CD4-positive, alpha-beta memory T cell (primary cell): ENCODE results near the gene RIOX2. TPM values are rescaled to one million over a fixed set of nuclear protein-coding genes. Genes with fewer than 3 reads are reported as not detected.

Experiments used
- CTCF ChIA-PET: fragments of 350-600 bp; sonication (Branson Sonifier 250); formaldehyde crosslinking; loops from one replicate; lab custom pipeline; 2021; ENCODE audit warnings: inconsistent platforms; ENCODE audit not compliant: partially characterized antibody; lab: Charles Lee
- POLR2A ChIA-PET: fragments of 350-600 bp; sonication (Branson Sonifier 250); formaldehyde crosslinking; loops from one replicate; lab custom pipeline; 2021; ENCODE audit not compliant: partially characterized antibody; lab: Charles Lee
- DNase-seq, 5 donors: peaks; one replicate each; pipeline versions ENCODE4 v3.0.0 to v3.0.0-alpha.2; 2020 to 2022; ENCODE audit warnings: mixed read lengths in 1 of 5
- H3K27ac ChIP-seq: one replicate; pipeline ENCODE4 v1.7.0; 2013; ENCODE audit warnings: low read depth, low read length
- H3K27me3 ChIP-seq: 2 replicates; pipeline ENCODE4 v1.7.0; 2013; ENCODE audit warnings: mild to moderate bottlenecking, low read length, moderate library complexity; ENCODE audit not compliant: insufficient read depth
- H3K36me3 ChIP-seq: 2 replicates; pipeline ENCODE4 v1.7.0; 2013; ENCODE audit warnings: mild to moderate bottlenecking, low read length, moderate library complexity; ENCODE audit not compliant: insufficient read depth
- H3K4me1 ChIP-seq: 2 replicates; pipeline ENCODE4 v1.7.0; 2013; ENCODE audit warnings: mild to moderate bottlenecking, low read length, moderate library complexity; ENCODE audit not compliant: insufficient read depth
- H3K4me3 ChIP-seq, 2 donors: one replicate each; pipeline ENCODE4 v1.7.0; 2013; ENCODE audit warnings: low read length in 2 of 2, mild to moderate bottlenecking in 1 of 2
- H3K9me3 ChIP-seq, 2 donors: one replicate each; pipeline ENCODE4 v1.7.0; 2013; ENCODE audit warnings: low read length in 2 of 2, control low read depth in 1 of 2; ENCODE audit not compliant: control insufficient read depth in 1 of 2
- H3K27ac Mint-ChIP-seq, 7 donors: one replicate each; pipeline ENCODE4 v1.8.0; 2020 to 2021; ENCODE audit warnings: mixed read lengths in 7 of 7, mild to moderate bottlenecking in 6 of 7, inconsistent platforms in 3 of 7, moderate library complexity in 3 of 7
- H3K27me3 Mint-ChIP-seq, 2 donors: one replicate each; pipeline ENCODE4 v1.8.0; 2020 to 2021; ENCODE audit warnings: mixed read lengths in 2 of 2
- H3K36me3 Mint-ChIP-seq, 2 donors: one replicate each; pipeline ENCODE4 v1.8.0; 2020 to 2021; ENCODE audit warnings: mixed read lengths in 2 of 2, inconsistent platforms in 1 of 2, mild to moderate bottlenecking in 1 of 2
- H3K4me1 Mint-ChIP-seq, 4 donors: one replicate each; pipeline ENCODE4 v1.8.0; 2020 to 2021; ENCODE audit warnings: mixed read lengths in 4 of 4, mild to moderate bottlenecking in 1 of 4
- H3K4me3 Mint-ChIP-seq, 8 donors: one replicate each; pipeline ENCODE4 v1.8.0; 2020 to 2021; ENCODE audit warnings: mixed read lengths in 8 of 8, mild to moderate bottlenecking in 7 of 8, moderate library complexity in 6 of 8, inconsistent platforms in 3 of 8
- H3K9me3 Mint-ChIP-seq, 8 donors: one replicate each; pipeline ENCODE4 v1.8.0; 2020 to 2021; ENCODE audit warnings: mixed read lengths in 8 of 8, mild to moderate bottlenecking in 5 of 8, inconsistent platforms in 3 of 8, moderate library complexity in 1 of 8
- intact Hi-C: fragments of 100-400 bp; cut with micrococcal nuclease; formaldehyde crosslinking; loops from one replicate; pipeline ENCODE4 v1.15.1; 2023
- polyA plus RNA-seq, 2 donors: library from polyadenylated mRNA; unstranded; fragments of 300-500 nt; fragmentation: Illumina TruSeq; gene quantifications; one replicate each; pipeline ENCODE4 v1.2.3, GENCODE V29; 2021
- total RNA-seq, 2 experiments: library from RNA; stranded (reverse); gene quantifications; one replicate each; pipeline ENCODE4 v1.2.3, GENCODE V29; 2021

Gene RIOX2
- total and polyA plus RNA-seq, 4 experiments from 2014 or later = 32.2 to 43.0 (median 37.3) TPM

DNA sequence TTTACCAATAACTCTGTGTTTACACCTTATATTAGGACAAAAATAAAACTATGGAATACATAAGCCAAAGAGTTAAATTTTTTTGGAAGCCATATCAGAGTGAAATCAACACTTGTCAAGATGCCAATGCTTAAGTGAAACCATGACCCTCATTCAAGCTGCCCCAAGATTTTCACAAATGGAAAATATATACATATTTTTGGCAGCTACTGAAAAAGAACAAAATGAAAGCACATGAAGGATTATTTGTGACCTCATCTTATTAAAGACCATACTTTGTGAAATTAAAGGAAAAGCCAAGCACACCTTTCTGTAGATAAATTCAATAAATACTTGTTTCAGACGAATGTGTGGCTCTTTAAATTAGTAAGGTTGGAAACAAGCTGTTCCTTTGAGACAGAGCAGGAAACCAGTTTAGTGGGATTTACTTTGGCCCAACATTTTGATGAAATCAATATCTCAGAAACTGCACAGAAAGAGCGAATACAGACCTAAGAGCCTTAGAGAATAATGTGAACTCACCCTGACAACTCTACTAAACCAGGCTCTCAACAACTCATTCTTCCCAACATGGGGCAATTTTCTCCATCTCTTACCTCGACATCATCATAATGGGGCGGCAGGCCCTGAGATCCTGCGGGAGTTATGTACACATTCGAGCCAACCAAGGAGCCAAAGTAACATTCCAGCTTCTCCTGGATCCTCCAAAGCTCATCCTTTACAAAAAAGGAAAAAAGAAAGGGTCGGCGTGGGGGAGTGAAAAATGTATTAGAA is 11.1 kb downstream of the RIOX2 start:
- H3K27me3 ChIP-seq = no peaks in the 10 kb centered on the region
- POLR2A ChIA-PET = no interaction called here
- H3K36me3 ChIP-seq = peaks cover 34% of the 10 kb centered on the region
- H3K4me3 ChIP-seq = no peak overlapping the region
- H3K27ac Mint-ChIP-seq = no peak overlapping the region
- intact Hi-C loops = no loop called here
- H3K27ac ChIP-seq = no peak overlapping the region
- peaks cover 25 to 46% (median 36%) of the 10 kb centered on the region in 4 donors for H3K4me1 Mint-ChIP-seq
- no peaks in the 10 kb centered on the region for H3K9me3 ChIP-seq
- H3K9me3 Mint-ChIP-seq = no peaks in the 10 kb centered on the region
- H3K4me1 ChIP-seq = peaks cover 19% of the 10 kb centered on the region
- CTCF ChIA-PET = interaction anchor here (1.5 kb wide), 1 partner anchor 78 kb away, joined by 4 read pairs; no protein-coding TSS in a partner anchor
- no peak for DNase-seq
- no peaks in the 10 kb centered on the region for H3K27me3 Mint-ChIP-seq
- no peak overlapping the region for H3K4me3 Mint-ChIP-seq
- H3K36me3 Mint-ChIP-seq = peaks cover 45 to 74% of the 10 kb centered on the region in 2 donors

DNA sequence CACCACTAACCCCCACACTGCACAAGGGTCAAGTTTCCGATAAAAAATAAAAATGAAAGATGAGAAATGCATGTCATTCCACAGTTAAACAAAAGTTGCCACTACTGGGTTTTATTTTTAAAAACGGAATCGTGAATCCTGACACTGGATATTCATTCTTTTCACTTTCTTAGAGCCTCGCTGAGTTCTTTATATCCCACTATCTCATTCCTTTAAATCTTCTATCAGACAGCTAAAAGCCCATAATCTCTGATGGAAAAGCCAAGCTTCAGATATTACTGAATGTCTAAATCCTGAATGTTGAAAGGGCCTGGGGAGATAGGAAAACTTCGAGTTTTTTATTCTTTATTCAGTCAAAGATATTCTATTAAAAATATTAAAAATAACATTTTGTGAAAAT is 11.7 kb downstream of the RIOX2 start:
- Mint-ChIP-seq H3K27me3 (no peaks in the 10 kb centered on the region), H3K4me3 (no peak overlapping the region), H3K4me1 (peaks cover 22 to 40% (median 31%) of the 10 kb centered on the region in 4 donors), H3K36me3 (peaks cover 39 to 74% of the 10 kb centered on the region in 2 donors), H3K27ac (no peak overlapping the region), H3K9me3 (no peaks in the 10 kb centered on the region)
- H3K9me3 ChIP-seq = no peaks in the 10 kb centered on the region
- CTCF ChIA-PET = interaction anchor here (1.3 kb wide), 1 partner anchor 63 kb away, joined by 3 read pairs; no protein-coding TSS in a partner anchor
- H3K4me1 ChIP-seq = peaks cover 19% of the 10 kb centered on the region
- H3K27me3 ChIP-seq = no peaks in the 10 kb centered on the region
- POLR2A ChIA-PET = no interaction called here
- H3K27ac ChIP-seq = no peak overlapping the region
- H3K4me3 ChIP-seq = no peak overlapping the region
- intact Hi-C loops = no loop called here
- peaks cover 28% of the 10 kb centered on the region for H3K36me3 ChIP-seq
- no peak for DNase-seq

DNA sequence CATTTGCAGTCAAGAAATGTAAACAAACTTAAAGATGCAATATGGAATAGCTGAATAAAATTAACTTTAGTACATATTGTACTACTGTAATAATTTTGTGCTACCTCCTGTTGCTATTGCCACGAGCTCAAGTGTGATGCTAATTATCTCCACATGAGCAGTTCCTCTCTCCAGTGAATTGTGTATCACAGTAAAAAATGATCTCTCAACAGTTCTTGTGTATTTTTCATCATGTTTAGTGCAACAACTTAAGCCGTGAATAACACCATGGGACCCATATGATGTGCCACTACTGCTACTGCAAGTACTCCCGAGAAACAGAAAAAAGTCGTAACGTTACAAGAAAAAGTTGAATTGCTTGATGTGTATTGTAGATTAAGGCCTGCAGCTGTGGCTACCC is 12.4 kb downstream of the RIOX2 start:
- H3K9me3 Mint-ChIP-seq = no peaks in the 10 kb centered on the region
- no peak overlapping the region for H3K27ac ChIP-seq
- H3K9me3 ChIP-seq = no peaks in the 10 kb centered on the region
- peaks cover 26% of the 10 kb centered on the region for H3K36me3 ChIP-seq
- ChIA-PET POLR2A (no interaction called here), CTCF (interaction anchor here (1.3 kb wide), 1 partner anchor 63 kb away, joined by 3 read pairs; no protein-coding TSS in a partner anchor)
- no peaks in the 10 kb centered on the region for H3K27me3 Mint-ChIP-seq
- DNase-seq = no peak
- H3K4me3 ChIP-seq = no peak overlapping the region
- peaks cover 40 to 79% of the 10 kb centered on the region in 2 donors for H3K36me3 Mint-ChIP-seq
- H3K4me3 Mint-ChIP-seq = no peak overlapping the region
- H3K4me1 Mint-ChIP-seq = peaks cover 21 to 36% (median 29%) of the 10 kb centered on the region in 4 donors
- intact Hi-C loops = no loop called here
- H3K4me1 ChIP-seq = peaks cover 19% of the 10 kb centered on the region
- H3K27me3 ChIP-seq = no peaks in the 10 kb centered on the region
- no peak overlapping the region for H3K27ac Mint-ChIP-seq

DNA sequence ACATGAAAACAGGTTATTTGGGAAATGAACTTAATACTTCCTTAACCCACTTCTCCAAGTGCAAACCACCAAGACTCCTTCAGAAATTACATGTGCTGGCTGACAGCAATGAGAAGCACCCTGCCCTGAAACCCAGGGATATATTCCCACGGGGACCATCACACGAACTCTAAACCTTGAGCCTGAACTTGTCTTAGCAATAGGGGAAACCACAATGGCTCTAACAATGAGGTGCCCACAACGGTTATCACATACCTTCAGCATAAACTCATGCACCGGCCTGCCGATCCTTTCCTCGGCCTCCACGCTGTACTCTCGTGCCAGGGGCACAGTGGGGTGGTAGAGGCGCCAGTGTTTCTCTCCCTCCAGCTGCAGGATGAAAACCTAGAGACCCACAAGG is 13.4 kb downstream of the RIOX2 start:
- no peak overlapping the region for H3K27ac ChIP-seq
- peaks cover 38 to 80% of the 10 kb centered on the region in 2 donors for H3K36me3 Mint-ChIP-seq
- peaks cover 16 to 27% (median 22%) of the 10 kb centered on the region in 4 donors for H3K4me1 Mint-ChIP-seq
- no peaks in the 10 kb centered on the region for H3K27me3 ChIP-seq
- ChIA-PET POLR2A (no interaction called here), CTCF (no interaction called here)
- H3K27me3 Mint-ChIP-seq = no peaks in the 10 kb centered on the region
- H3K9me3 ChIP-seq = no peaks in the 10 kb centered on the region
- DNase-seq = no peak
- no peak overlapping the region for H3K27ac Mint-ChIP-seq
- H3K4me3 Mint-ChIP-seq = no peak overlapping the region
- H3K4me1 ChIP-seq = peaks cover 15% of the 10 kb centered on the region
- no peak overlapping the region for H3K4me3 ChIP-seq
- intact Hi-C loops = no loop called here
- no peaks in the 10 kb centered on the region for H3K9me3 Mint-ChIP-seq
- peaks cover 28% of the 10 kb centered on the region for H3K36me3 ChIP-seq

DNA sequence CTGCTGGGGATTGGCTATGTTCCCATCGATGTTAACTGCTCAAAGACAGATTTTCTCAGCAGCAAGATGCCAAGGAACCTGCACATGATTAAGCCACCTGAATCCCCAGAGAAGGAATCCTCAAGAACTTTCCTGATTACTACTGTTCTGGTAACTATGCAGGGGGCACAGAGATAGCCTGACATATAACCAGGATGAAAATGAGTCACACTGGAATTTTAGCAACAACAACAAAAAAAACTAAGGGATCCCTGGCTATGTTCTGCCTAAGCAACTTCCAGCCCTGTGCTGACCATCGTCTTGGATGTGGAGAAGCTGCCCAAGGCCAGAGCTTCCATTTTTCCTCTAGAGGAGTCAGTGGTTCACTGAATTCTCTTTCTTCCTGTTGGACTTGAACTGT is 13.8 kb downstream of the RIOX2 start:
- Histone ChIP-seq H3K36me3 (peaks cover 28% of the 10 kb centered on the region), H3K4me1 (peaks cover 11% of the 10 kb centered on the region), H3K27me3 (no peaks in the 10 kb centered on the region), H3K9me3 (no peaks in the 10 kb centered on the region), H3K27ac (no peak overlapping the region), H3K4me3 (no peak overlapping the region)
- DNase-seq = no peak
- Mint-ChIP-seq H3K27ac (no peak overlapping the region), H3K36me3 (peaks cover 34 to 80% of the 10 kb centered on the region in 2 donors), H3K9me3 (no peaks in the 10 kb centered on the region), H3K4me1 (peaks cover 12 to 23% (median 18%) of the 10 kb centered on the region in 4 donors), H3K27me3 (no peaks in the 10 kb centered on the region), H3K4me3 (no peak overlapping the region)
- CTCF ChIA-PET = no interaction called here
- intact Hi-C loops = no loop called here
- POLR2A ChIA-PET = no interaction called here

DNA sequence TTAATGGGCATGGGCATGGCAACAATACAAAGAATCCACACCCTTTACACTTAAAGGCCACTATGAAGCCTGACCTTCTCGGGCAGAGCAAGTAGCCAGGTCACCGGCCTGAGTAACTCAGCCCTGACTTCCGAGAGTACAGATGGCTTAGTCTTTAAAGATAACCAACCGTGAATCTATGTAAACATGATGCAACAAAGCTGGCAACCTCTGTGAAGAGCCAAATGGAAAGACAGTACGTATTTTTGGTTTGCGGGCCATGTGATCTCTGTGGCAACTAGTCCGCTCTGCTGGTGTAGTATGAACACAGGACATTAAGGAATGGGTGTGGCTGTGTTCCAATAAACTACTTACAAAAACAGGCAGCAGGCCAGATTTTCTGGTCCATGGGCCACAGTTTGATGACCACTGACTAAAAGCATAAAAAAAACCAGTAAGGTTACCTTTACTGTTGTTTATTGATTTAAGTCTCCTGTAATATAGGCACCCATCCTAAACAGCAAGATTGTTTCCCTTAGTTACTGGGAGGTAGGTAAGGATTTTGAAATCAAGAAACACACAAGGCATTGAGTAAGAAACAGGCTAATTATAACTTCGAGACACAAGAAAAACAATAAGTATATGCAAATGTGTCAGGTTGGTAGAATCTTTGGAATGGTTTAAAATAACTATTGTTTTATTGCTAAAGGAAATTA is 14.5 kb downstream of the RIOX2 start:
- peaks cover 32% of the 10 kb centered on the region for H3K36me3 ChIP-seq
- no peak overlapping the region for H3K4me3 ChIP-seq
- no peak overlapping the region for H3K27ac ChIP-seq
- H3K27me3 Mint-ChIP-seq = no peaks in the 10 kb centered on the region
- H3K4me1 Mint-ChIP-seq = peaks cover 11 to 18% (median 15%) of the 10 kb centered on the region in 4 donors
- no peak for DNase-seq
- POLR2A ChIA-PET = no interaction called here
- peak overlapping the region in 1 of 7 donors; percentile 59 for H3K27ac Mint-ChIP-seq
- no peak overlapping the region for H3K4me3 Mint-ChIP-seq
- no peaks in the 10 kb centered on the region for H3K9me3 Mint-ChIP-seq
- H3K27me3 ChIP-seq = no peaks in the 10 kb centered on the region
- intact Hi-C loops = no loop called here
- H3K36me3 Mint-ChIP-seq = peaks cover 37 to 84% of the 10 kb centered on the region in 2 donors
- CTCF ChIA-PET = no interaction called here
- H3K4me1 ChIP-seq = peaks cover 5% of the 10 kb centered on the region
- H3K9me3 ChIP-seq = no peaks in the 10 kb centered on the region

DNA sequence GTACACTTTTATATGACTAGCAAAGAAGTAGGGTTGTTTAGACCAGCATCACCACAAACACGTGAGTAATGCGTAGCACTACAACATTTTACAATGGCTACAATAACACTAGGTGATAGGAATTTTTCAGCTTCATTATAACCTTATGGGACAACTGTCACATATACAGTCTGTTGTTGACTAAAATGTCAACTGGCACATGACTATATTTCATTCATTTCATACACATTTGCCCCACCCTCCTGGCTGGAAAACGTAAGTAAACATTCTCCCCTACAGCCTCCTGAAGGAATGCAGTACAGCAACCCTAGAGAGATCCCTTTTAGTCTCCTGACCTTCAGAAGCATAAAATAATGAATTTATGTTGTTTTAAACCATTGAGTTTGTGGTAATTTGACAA is 16.2 kb downstream of the RIOX2 start:
- no peak overlapping the region for H3K4me3 Mint-ChIP-seq
- H3K27me3 ChIP-seq = no peaks in the 10 kb centered on the region
- peaks cover 34% of the 10 kb centered on the region for H3K36me3 ChIP-seq
- H3K27me3 Mint-ChIP-seq = no peaks in the 10 kb centered on the region
- ChIA-PET CTCF (no interaction called here), POLR2A (no interaction called here)
- peaks cover 0 to 2% (median 0%) of the 10 kb centered on the region in 8 donors for H3K9me3 Mint-ChIP-seq
- H3K4me1 Mint-ChIP-seq = peaks cover 0 to 2% (median under 1%) of the 10 kb centered on the region in 4 donors
- H3K9me3 ChIP-seq = no peaks in the 10 kb centered on the region
- intact Hi-C loops = no loop called here
- H3K27ac ChIP-seq = no peak overlapping the region
- no peaks in the 10 kb centered on the region for H3K4me1 ChIP-seq
- peaks cover 44 to 84% of the 10 kb centered on the region in 2 donors for H3K36me3 Mint-ChIP-seq
- no peak overlapping the region for H3K27ac Mint-ChIP-seq
- DNase-seq = no peak
- no peak overlapping the region for H3K4me3 ChIP-seq
